ENCODE measurements around the gene EEF1E1.

The EEF1E1 gene

GRCh38 chr6:8139451-8139850 is 37.1 kb upstream of the EEF1E1 start:
- Histone ChIP-seq H3K79me2 (ENCODE audit: insufficient read depth, low read length) (no peaks in the 10 kb centered on the region), H3K36me3 (ENCODE audit: insufficient read depth, low read length) (no peaks in the 10 kb centered on the region), H3K4me3 (ENCODE audit: low read depth in 1 of 2, low read length in 2 of 2) (no peak overlapping the region), H3K4me1 (ENCODE audit: insufficient read depth, low read length) (no peaks in the 10 kb centered on the region), H3K9me3 (ENCODE audit: insufficient read depth, low read length, severe bottlenecking) (no peaks in the 10 kb centered on the region), H3K9ac (ENCODE audit: low read depth, low read length) (no peak overlapping the region), H3K4me2 (ENCODE audit: insufficient read depth, low read length) (no peak overlapping the region), H3K27ac (ENCODE audit: low read length) (no peak overlapping the region), H2AFZ (ENCODE audit: low read depth, low read length) (no peak overlapping the region), H3K27me3 (ENCODE audit: insufficient read depth, low read length, poor library complexity) (peaks cover 10% of the 10 kb centered on the region), H4K20me1 (ENCODE audit: insufficient read depth, low read length) (no peaks in the 10 kb centered on the region)
- no peak for DNase-seq
- TF ChIP-seq CTCF (IDR thresholded peaks at IDR 0.05; ENCODE audit: borderline replicate concordance, extremely low read depth, low read length, poor library complexity, severe bottlenecking) = no peak
- no peak for TF ChIP-seq EZH2 (IDR thresholded peaks at IDR 0.05; ENCODE audit: borderline replicate concordance, low read depth, low read length, severe bottlenecking)
- ATAC-seq (ENCODE audit: insufficient read depth, low read depth) = no peak

DNA sequence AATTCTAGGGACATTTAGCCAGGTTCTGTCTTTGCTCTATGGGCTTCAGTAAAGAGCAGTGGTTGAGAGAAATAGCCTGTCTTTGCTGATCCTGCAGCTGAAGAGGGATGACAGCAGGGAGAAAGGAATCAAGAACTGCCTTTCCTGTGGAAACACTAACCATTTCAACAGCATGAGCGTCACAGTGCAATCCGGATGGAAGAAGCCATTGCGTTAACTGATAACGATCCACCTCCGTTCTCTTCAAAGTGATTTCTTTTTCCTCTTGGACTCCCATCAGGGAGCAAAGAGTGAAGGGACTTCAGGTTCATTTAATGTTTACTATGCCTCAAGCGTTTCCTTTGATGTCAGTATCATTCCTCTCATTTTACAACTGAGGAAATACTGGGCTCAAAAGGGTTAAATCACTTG is 35.2 kb upstream of the EEF1E1 start:
- Histone ChIP-seq H3K4me1 (ENCODE audit: insufficient read depth, low read length) (no peaks in the 10 kb centered on the region), H3K4me2 (ENCODE audit: insufficient read depth, low read length) (no peak overlapping the region), H4K20me1 (ENCODE audit: insufficient read depth, low read length) (no peaks in the 10 kb centered on the region), H3K4me3 (ENCODE audit: low read depth in 1 of 2, low read length in 2 of 2) (no peak overlapping the region), H3K79me2 (ENCODE audit: insufficient read depth, low read length) (no peaks in the 10 kb centered on the region), H3K9ac (ENCODE audit: low read depth, low read length) (no peak overlapping the region), H3K36me3 (ENCODE audit: insufficient read depth, low read length) (no peaks in the 10 kb centered on the region), H3K27ac (ENCODE audit: low read length) (no peak overlapping the region), H3K27me3 (ENCODE audit: insufficient read depth, low read length, poor library complexity) (peaks cover 7% of the 10 kb centered on the region), H3K9me3 (ENCODE audit: insufficient read depth, low read length, severe bottlenecking) (no peaks in the 10 kb centered on the region), H2AFZ (ENCODE audit: low read depth, low read length) (no peak overlapping the region)
- TF ChIP-seq EZH2 (IDR thresholded peaks at IDR 0.05; ENCODE audit: borderline replicate concordance, low read depth, low read length, severe bottlenecking) = no peak
- TF ChIP-seq CTCF (IDR thresholded peaks at IDR 0.05; ENCODE audit: borderline replicate concordance, extremely low read depth, low read length, poor library complexity, severe bottlenecking) = no peak
- ATAC-seq (ENCODE audit: insufficient read depth, low read depth) (no peak), DNase-seq (no peak)

GRCh38 chr6:8135276-8135675 is 32.9 kb upstream of the EEF1E1 start:
- H3K4me1 ChIP-seq (ENCODE audit: insufficient read depth, low read length) = no peaks in the 10 kb centered on the region
- H3K9me3 ChIP-seq (ENCODE audit: insufficient read depth, low read length, severe bottlenecking) = no peaks in the 10 kb centered on the region
- TF ChIP-seq EZH2 (IDR thresholded peaks at IDR 0.05; ENCODE audit: borderline replicate concordance, low read depth, low read length, severe bottlenecking) (no peak), CTCF (IDR thresholded peaks at IDR 0.05; ENCODE audit: borderline replicate concordance, extremely low read depth, low read length, poor library complexity, severe bottlenecking) (no peak)
- H3K4me2 ChIP-seq (ENCODE audit: insufficient read depth, low read length) = no peak overlapping the region
- no peak for DNase-seq
- H4K20me1 ChIP-seq (ENCODE audit: insufficient read depth, low read length) = no peaks in the 10 kb centered on the region
- no peak overlapping the region for H3K9ac ChIP-seq (ENCODE audit: low read depth, low read length)
- no peak overlapping the region for H3K4me3 ChIP-seq (ENCODE audit: low read depth in 1 of 2, low read length in 2 of 2)
- peaks cover 14% of the 10 kb centered on the region for H3K27me3 ChIP-seq (ENCODE audit: insufficient read depth, low read length, poor library complexity)
- no peak overlapping the region for H2AFZ ChIP-seq (ENCODE audit: low read depth, low read length)
- H3K27ac ChIP-seq (ENCODE audit: low read length) = no peak overlapping the region
- no peak for ATAC-seq (ENCODE audit: insufficient read depth, low read depth)
- H3K36me3 ChIP-seq (ENCODE audit: insufficient read depth, low read length) = no peaks in the 10 kb centered on the region
- H3K79me2 ChIP-seq (ENCODE audit: insufficient read depth, low read length) = no peaks in the 10 kb centered on the region

DNA sequence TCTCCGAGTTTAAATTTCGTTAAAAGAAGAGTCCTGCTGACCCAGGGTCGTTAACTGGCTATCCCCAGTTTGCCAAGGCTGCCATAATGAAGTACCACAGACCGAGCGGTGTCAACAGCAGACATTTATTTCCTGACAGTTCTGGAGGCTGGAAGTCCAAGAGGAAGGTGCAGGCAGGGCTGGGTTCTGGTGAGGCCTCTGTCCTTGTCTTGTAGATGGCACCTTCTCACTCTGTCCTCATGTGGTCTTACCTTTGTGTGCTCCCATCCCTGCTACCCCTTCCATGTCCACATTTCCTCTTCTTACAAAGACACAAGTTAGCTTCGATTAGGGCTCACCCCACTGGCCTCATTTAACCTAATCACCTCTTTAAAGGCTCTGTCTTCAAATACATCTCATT is 29.8 kb upstream of the EEF1E1 start:
- Histone ChIP-seq H3K36me3 (ENCODE audit: insufficient read depth, low read length) (no peaks in the 10 kb centered on the region), H3K27ac (ENCODE audit: low read length) (no peak overlapping the region), H3K4me3 (ENCODE audit: low read depth in 1 of 2, low read length in 2 of 2) (no peak overlapping the region), H3K9me3 (ENCODE audit: insufficient read depth, low read length, severe bottlenecking) (no peaks in the 10 kb centered on the region), H3K4me1 (ENCODE audit: insufficient read depth, low read length) (no peaks in the 10 kb centered on the region), H2AFZ (ENCODE audit: low read depth, low read length) (no peak overlapping the region), H3K79me2 (ENCODE audit: insufficient read depth, low read length) (no peaks in the 10 kb centered on the region), H3K4me2 (ENCODE audit: insufficient read depth, low read length) (no peak overlapping the region), H4K20me1 (ENCODE audit: insufficient read depth, low read length) (no peaks in the 10 kb centered on the region), H3K9ac (ENCODE audit: low read depth, low read length) (no peak overlapping the region), H3K27me3 (ENCODE audit: insufficient read depth, low read length, poor library complexity) (peaks cover 14% of the 10 kb centered on the region)
- DNase-seq (no peak), ATAC-seq (ENCODE audit: insufficient read depth, low read depth) (no peak)
- no peak for TF ChIP-seq CTCF (IDR thresholded peaks at IDR 0.05; ENCODE audit: borderline replicate concordance, extremely low read depth, low read length, poor library complexity, severe bottlenecking)
- TF ChIP-seq EZH2 (IDR thresholded peaks at IDR 0.05; ENCODE audit: borderline replicate concordance, low read depth, low read length, severe bottlenecking) = no peak
